GM18505 (cell line): ENCODE results near the gene NELFE.

Source experiments
- ATAC-seq: cut with Tn5 transposase; IDR thresholded peaks from one replicate; pipeline ENCODE4 v1.9.1; 2021; ENCODE audit not compliant: unreplicated experiment
- POLR2A ChIP-seq: IDR thresholded peaks from 4 replicates; pipeline ENCODE4 v1.6.1; 2011; ENCODE audit warnings: borderline replicate concordance; ENCODE audit not compliant: insufficient read depth, insufficient read length; ENCODE audit errors: extremely low read depth

The NELFE gene

GRCh38 chr6:31967926-31968320, 9.2 kb upstream of the NELFE start:
- no peak for TF ChIP-seq POLR2A
- no peak for ATAC-seq

GRCh38 chr6:31966997-31967925, 8.5 kb upstream of the NELFE start:
- no peak for TF ChIP-seq POLR2A
- no peak for ATAC-seq

- no peak for TF ChIP-seq POLR2A
- ATAC-seq = no peak
Measured at GRCh38 chr6:31966506-31966905, 7.7 kb upstream of the NELFE start.

- TF ChIP-seq POLR2A = no peak
- ATAC-seq = no peak
Measured at GRCh38 chr6:31965700-31966099, 6.9 kb upstream of the NELFE start.

- TF ChIP-seq POLR2A = no peak
- no peak for ATAC-seq
Measured at GRCh38 chr6:31963921-31964320, 5.2 kb upstream of the NELFE start.

GRCh38 chr6:31961616-31962015, 2.8 kb upstream of the NELFE start:
- ATAC-seq = no peak
- TF ChIP-seq POLR2A = no peak

- TF ChIP-seq POLR2A = no peak
- ATAC-seq = peak; percentile 10
Measured at GRCh38 chr6:31958412-31958740, 395 bp downstream of the NELFE start.

GRCh38 chr6:31956796-31957195, 2.0 kb downstream of the NELFE start:
- no peak for ATAC-seq
- no peak for TF ChIP-seq POLR2A

- ATAC-seq = no peak
- no peak for TF ChIP-seq POLR2A
Measured at GRCh38 chr6:31954511-31954910, 4.3 kb downstream of the NELFE start.

- ATAC-seq = no peak
- TF ChIP-seq POLR2A = no peak
Measured at GRCh38 chr6:31952890-31953289, 5.9 kb downstream of the NELFE start.

GRCh38 chr6:31952140-31952805, 6.5 kb downstream of the NELFE start:
- no peak for TF ChIP-seq POLR2A
- no peak for ATAC-seq

GRCh38 chr6:31949926-31950548, 8.7 kb downstream of the NELFE start:
- TF ChIP-seq POLR2A = no peak
- ATAC-seq = no peak

GRCh38 chr6:31948753-31949413, 9.9 kb downstream of the NELFE start:
- ATAC-seq = no peak
- TF ChIP-seq POLR2A = no peak

- TF ChIP-seq POLR2A = no peak
- ATAC-seq = no peak
Measured at GRCh38 chr6:31948306-31948705, 10.5 kb downstream of the NELFE start.

- no peak for ATAC-seq
Measured at GRCh38 chr6:31947864-31948263, 10.9 kb downstream of the NELFE start.

More at GRCh38 chr6:31947864-31948263, 10.9 kb downstream of the NELFE start:
- no peak for TF ChIP-seq POLR2A
